Stimulated activated CD4-positive, alpha-beta T cell treated with anti-CD3 and anti-CD28 coated beads, TNF-alpha, amount 100 ng/mL, for 48 hours (primary cell): Measurements from ENCODE around the gene TMEM208.

ENCODE experiments used
- DNase-seq, 3 donors: peaks; one replicate each; pipeline ENCODE4 v3.0.0-alpha.2; 2020; ENCODE audit warnings: low read depth in 3 of 3

TMEM208 gene

GRCh38 chr16:67249178-67250044 is 22.5 kb downstream of the TMEM208 start:
- no peak for DNase-seq

GRCh38 chr16:67250045-67250327 is 23.1 kb downstream of the TMEM208 start:
- no peak for DNase-seq

GRCh38 chr16:67252609-67253497 is 25.9 kb downstream of the TMEM208 start:
- DNase-seq, result no peak

GRCh38 chr16:67254801-67255552 is 28.0 kb downstream of the TMEM208 start:
- DNase-seq, result no peak

- no peak for DNase-seq
Measured at GRCh38 chr16:67255553-67256221, 28.8 kb downstream of the TMEM208 start.

GRCh38 chr16:67256701-67257230 is 29.8 kb downstream of the TMEM208 start:
- DNase-seq, result no peak

GRCh38 chr16:67257486-67258160 is 30.7 kb downstream of the TMEM208 start:
- no peak for DNase-seq

GRCh38 chr16:67258161-67258835 is 31.4 kb downstream of the TMEM208 start:
- DNase-seq, result no peak

- no peak for DNase-seq
Measured at GRCh38 chr16:67259705-67260104, 32.8 kb downstream of the TMEM208 start.

GRCh38 chr16:67260426-67261063 is 33.6 kb downstream of the TMEM208 start:
- no peak for DNase-seq

GRCh38 chr16:67263201-67263600 is 36.3 kb downstream of the TMEM208 start:
- no peak for DNase-seq

GRCh38 chr16:67264277-67264676 is 37.3 kb downstream of the TMEM208 start:
- DNase-seq, result no peak

GRCh38 chr16:67264866-67265265 is 37.9 kb downstream of the TMEM208 start:
- no peak for DNase-seq

- DNase-seq, result no peak
Measured at GRCh38 chr16:67265834-67266233, 38.9 kb downstream of the TMEM208 start.

- no peak for DNase-seq
Measured at GRCh38 chr16:67268136-67268579, 41.2 kb downstream of the TMEM208 start.

GRCh38 chr16:67269766-67270165 is 42.8 kb downstream of the TMEM208 start:
- no peak for DNase-seq

- DNase-seq, result no peak
Measured at GRCh38 chr16:67270931-67271338, 44.0 kb downstream of the TMEM208 start.

- DNase-seq, result no peak
Measured at GRCh38 chr16:67271446-67271845, 44.5 kb downstream of the TMEM208 start.

GRCh38 chr16:67275321-67275720 is 48.4 kb downstream of the TMEM208 start:
- DNase-seq, result no peak
